SK-N-DZ (cell line): Measurements from ENCODE around the gene B3GALNT1. TPM values are rescaled to one million over a fixed set of nuclear protein-coding genes. Genes with fewer than 3 reads are reported as not detected.

Source experiments
- DNase-seq: peaks from one replicate; pipeline ENCODE4 v3.0.0-alpha.2; 2015; ENCODE audit warnings: low spot score
- polyA plus RNA-seq, 2 experiments: library from polyadenylated mRNA; depleted of rRNA; stranded (reverse); fragments of >200 nt; gene quantifications; 2 replicates each; pipeline ENCODE4 v1.2.3, GENCODE V29; 2014

B3GALNT1 gene, protein sequence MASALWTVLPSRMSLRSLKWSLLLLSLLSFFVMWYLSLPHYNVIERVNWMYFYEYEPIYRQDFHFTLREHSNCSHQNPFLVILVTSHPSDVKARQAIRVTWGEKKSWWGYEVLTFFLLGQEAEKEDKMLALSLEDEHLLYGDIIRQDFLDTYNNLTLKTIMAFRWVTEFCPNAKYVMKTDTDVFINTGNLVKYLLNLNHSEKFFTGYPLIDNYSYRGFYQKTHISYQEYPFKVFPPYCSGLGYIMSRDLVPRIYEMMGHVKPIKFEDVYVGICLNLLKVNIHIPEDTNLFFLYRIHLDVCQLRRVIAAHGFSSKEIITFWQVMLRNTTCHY
- 52.4 and 55.7 TPM in 2 replicates for polyA plus RNA-seq (2014; cell fraction: cytosol; rRNA removed)
- polyA plus RNA-seq (2014; cell fraction: nucleus; rRNA removed): 25.1 and 29.9 TPM in 2 replicates

DNA sequence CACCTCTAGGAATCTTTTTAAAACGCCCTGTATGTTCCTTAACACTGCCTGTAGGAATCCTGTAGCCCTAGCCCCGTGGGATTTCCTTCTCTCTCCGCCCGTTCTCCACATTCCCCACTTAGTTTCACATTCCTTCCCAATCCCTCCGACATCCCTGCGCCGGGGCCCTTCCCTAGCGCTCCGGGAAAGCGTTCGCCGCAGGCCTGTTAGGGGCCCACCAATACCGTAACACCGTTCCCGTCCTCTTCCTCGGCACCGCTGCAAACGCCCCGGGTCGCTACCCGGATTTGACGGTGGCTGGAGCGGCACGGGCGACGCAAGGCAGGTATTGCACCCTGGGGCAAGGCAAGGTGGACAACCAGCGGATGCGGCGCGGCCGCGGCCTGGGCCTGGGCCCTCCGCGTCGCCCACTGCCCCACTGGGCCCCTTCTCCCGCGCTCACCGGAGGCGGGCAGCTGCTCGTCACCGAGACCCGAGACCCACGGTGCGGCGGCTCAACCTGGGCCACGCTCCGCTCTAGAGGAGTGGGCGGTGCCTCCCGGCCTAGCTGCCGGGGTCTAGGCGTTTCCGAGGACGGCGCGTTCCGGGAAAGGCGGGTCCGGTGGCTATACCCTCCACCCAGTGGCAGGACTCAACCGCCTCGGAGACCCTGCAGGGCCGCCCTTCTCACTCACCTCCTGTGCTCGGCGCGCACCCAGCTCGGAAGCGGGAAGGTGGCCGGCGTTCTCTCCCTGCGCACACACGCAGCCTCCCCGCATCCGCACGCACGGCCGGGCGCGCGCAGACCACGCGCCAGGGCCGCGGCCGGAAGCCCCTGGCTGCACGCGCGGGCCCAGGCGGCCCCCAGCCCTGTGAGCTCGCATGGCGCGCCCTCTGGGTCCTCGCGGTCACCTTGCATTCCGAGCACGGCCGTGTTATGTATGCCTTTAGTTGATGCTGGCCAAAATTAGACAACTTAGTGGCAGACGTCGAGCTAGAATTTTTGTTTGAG is at the start of gene B3GALNT1:
TSS of gene B3GALNT1 (minus strand) at position 789 of the 991 bp plus-strand sequence. CDS start 18,595 bp downstream, outside the sequence.
- DNase-seq: peak; percentile 80

DNA sequence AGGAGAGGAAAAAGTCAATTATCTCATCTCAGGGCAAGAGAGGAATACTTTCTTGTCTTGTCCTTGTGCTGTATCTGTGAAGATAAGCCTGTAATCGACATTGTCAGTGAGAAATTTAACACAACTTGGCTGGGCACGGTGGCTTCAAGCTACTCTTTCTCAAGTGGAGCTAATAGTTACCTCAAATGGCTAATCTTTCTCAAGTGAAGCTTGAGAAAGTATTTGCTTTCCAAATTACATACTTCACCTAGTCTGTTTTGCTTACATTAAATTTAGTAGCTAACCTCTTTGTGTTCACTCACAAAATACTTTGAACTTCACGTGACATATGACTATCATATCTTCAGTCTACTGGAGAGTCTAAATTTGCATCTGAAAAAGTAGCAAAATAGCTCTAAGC is 48.3 kb upstream of the B3GALNT1 start:
- DNase-seq: no peak

DNA sequence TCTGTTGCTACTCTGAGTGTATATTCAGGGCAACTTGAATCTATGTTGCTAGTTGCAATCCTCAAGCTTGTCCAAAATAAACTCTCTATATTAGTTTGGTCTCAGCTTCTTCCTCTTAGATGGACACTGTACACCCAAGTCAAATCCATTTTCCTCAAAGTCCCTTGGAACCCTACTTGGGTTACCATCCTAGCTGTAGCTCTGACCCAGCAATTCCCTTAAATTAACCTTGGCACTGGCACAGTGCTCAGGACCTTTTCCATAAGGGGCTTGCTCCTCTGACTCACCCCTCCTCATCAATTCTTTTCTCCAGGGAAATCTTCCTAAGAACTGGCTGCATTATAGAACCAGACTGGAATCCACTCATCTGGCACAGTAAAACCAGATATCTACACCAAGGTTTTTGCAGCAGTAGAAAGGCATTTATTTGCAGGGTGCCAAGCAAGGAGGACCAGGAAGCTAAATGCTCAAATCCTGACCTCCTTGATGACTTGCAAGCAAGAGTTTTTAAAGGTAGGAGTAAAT is 44.9 kb upstream of the B3GALNT1 start:
- no peak for DNase-seq

DNA sequence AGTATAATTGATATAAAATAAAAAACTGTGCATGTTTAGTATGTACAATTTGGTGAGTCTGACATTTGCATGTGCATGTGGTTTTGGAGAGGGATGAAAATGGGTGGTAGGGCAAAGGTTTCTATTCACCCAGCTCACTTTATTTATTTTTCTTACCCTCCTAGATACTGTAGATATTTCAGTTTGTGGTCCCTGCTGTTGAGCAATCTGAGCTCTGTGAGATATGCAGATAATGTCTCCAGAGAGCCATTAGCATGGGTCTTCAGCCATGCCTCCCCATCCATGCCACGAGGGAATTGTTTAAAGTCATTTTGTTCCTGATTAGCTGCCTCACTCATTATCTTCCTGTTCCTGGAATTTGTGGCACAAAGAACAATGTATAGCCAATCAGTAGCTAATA is 44.4 kb upstream of the B3GALNT1 start:
- peak; percentile 27 for DNase-seq

DNA sequence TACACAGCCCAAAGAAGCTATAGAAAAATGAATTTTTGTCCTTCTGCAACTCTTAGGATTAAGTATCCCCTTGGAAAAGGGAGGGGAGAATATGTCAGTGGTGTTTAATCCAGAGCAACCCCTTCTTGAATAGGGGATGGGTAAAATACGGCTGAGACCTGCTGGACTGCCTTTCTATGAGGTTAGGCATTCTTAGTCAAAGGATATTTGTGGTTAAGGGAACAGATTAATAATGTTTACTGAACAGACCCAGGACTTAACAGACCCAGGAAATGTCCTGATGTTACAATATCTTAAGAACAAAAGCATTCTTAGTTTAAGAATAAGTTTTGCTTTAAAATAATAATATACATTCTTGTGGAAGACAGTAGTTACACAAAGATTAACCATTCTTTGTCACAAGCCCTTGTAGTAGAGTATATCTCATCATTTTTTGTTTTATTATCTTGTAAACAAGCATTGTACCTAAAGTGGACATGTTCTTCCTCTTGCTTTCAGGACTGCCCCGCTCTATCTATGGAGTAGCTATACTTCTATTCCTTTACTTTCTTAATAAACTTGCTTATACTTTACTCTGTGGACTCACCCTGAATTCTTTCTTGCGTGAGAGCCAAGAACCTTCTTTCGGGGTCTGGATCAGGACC is 43.8 kb upstream of the B3GALNT1 start:
- no peak for DNase-seq

DNA sequence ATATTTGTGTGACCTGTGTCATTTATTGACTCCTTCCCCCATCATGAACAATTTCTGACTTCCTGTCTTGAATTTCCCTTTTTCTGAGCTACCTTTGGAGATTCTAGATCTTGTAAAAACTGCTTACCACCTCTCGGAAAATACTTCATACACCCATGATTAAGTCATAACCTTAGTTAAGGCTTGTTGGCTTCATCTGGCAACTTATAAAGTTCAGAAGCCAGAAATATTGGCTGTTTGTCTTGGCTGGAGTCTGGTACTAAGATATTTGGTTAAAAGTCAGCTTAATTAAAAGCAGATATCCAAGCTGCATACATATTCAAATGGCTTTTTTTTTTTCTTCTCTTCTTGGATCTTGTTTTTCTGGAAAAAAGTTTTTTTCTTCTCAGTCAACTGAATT is 37.3 kb upstream of the B3GALNT1 start:
- DNase-seq: no peak

DNA sequence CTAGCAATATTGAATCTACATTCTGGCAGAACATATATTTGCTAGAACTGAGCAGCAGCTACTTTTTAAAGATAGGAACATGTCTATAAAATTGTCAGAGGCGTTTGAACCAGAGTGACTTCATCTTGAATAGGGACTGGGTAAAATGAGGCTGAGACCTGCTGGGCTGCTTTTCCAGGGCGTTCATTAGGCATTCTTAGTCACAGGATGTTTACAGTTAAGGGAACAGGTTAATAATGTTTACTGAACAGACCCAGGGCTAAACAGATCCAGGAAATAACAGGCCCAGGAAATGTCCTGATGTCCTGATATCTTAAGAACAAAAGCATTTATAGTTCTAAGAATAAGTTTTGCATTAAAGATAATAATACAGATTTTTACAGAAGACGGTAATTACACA is 34.5 kb upstream of the B3GALNT1 start:
- no peak for DNase-seq

DNA sequence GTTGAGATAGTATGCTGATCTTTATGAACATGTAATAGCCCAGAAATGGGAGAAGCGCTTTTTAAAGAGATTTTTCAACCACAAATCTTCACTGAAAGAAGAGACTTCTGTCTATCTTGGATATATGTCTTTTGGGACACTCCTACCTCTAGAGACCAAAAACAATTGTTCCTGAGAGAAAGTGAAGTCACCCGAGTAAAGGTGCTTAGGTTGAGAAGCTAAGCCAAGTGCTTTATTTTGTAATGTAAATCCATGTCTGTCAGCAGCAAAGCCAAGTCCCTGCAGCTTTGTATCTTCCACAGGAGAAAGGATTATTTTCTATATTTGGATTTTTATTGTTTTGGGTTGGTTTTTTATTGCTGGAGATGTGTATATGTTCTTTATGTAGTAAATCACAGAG is 32.1 kb upstream of the B3GALNT1 start:
- no peak for DNase-seq

DNA sequence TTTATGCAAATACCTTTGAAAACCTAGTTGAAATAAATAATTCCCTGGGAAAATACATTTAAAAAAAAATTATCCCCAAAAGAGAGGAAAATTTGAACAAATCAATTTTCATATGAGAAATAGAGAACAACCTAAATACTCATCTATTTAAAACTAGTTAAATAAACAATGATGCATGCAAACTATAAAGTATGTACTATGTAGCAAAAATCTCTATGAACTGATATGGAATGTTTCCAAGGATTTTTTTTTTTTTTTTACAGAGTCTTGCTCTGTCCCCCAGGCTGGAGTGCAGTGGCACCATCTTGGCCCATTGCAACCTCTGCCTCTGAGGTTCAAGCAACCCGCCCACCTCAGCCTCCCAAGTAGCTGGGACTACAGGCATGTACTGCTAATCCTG is 27.2 kb upstream of the B3GALNT1 start:
- no peak for DNase-seq

DNA sequence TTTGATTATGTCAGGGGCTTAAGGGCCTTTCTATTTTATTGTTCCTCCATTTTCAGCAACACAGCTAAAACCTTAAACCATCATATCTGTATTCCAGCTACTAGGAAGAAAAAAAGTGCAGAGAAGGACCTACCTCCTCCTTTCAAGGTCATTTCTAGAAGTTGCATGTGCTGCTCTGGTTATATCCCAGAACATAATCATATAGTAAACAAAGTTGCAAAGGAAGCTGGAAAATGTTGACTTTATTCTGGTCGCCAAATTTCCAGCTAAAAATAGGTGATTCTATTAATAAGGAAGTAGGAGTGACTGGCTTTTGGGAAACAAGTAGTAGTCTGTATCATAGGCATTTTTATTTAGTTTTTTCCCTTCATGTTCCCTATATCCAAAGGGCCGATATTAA is 21.3 kb upstream of the B3GALNT1 start:
- no peak for DNase-seq

DNA sequence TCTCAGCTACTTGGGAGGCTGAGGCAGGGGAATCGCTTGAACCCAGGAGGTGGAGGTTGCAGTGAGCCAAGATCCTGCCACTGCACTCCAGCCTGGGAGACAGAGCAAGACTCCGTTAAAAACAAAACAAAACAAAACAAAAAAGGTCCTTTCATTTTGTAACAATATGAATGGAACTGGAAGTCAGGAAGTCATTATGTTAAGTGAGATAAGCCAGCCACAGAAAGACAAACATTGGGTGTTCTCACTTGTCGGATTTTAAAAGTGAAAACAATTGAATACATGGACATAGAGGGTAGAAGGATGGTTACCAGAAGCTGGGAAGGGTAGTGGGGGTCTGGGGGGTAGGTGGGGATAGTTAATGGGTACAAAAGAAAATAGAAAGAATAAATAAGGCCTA is 12.5 kb upstream of the B3GALNT1 start:
- no peak for DNase-seq

DNA sequence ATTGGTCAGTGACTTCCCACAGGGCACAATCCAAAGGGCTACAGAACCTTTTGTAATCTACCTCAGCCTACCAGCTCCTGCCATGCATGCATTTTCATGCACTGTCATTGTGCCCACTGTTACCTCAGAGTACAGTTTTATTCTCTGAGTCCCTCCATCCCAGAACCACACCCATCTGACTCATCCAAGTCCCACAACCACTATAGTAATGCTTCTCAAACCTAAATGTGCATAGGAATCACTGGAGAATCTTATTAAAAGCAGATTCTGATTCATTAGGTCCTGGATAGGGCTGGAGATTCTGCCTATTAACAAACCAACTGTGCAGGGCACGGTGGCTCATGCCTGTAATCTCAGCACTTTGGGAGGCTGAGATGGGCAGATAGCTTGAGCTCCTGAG is 3.7 kb upstream of the B3GALNT1 start:
- DNase-seq: no peak

DNA sequence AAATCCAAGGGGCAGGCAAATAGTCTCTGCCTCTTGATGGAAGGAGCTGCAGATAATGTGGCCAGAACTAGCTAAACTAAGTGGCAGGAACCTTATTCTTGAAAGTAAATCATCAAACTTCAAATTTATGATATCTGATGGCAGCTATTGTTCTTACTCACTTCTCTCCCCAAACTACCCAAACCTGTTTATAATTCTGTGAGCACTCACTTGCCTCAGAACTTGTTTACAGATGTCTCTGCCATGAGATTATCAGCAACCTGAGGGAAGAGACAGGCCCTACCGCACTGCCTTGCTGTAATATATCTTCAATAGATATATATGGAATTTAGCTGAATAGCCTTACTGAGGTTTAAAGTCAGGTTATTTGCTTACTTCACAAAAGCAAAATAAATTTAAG is 2.2 kb upstream of the B3GALNT1 start:
- DNase-seq: no peak

DNA sequence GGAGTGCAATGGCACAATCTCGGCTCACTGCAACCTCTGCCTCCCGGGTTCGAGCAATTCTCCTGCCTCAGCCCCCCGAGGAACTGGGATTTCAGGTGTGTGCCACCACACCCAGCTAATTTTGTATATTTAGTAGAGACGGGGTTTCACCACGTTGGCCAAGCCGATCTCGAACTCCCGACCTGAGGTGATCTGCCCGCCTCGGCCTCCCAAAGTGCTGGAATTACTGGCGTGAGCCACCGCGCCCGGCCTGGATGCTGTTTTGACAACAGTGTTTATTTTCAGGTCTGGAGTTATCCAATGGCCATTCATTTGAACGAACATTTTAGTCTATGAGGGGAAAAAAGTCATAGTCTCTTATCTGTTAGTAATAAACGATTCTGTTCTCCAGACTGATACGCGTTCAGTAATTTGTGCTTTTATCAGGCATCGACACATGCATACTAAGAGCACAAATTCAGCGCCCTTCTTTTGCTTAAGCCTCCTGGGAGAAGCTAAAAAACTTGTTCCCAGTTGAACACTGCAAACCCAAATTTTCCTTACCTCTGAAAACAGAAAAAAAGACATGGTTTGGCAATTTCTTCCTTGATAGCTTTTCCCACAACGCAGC is 1.3 kb downstream of the B3GALNT1 start:
- no peak for DNase-seq

DNA sequence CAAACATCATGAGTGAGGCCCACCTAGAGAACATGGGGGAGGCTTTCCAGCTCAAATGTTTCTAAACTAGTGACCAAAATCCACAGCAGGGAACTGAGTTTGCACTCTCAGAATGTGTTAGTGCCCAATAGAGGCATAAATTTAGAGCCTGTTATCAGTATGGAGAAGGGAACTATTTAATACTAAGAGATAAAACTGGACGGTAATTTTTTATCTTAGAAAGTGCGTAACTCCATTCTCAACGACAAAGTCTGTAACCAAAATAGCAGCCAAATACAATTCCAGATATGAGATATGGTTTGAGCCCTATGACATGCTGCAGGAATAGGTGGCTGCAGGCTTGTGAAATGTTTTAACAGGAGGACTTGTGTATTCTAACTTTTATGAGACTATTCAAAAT is 3.5 kb downstream of the B3GALNT1 start:
- no peak for DNase-seq

DNA sequence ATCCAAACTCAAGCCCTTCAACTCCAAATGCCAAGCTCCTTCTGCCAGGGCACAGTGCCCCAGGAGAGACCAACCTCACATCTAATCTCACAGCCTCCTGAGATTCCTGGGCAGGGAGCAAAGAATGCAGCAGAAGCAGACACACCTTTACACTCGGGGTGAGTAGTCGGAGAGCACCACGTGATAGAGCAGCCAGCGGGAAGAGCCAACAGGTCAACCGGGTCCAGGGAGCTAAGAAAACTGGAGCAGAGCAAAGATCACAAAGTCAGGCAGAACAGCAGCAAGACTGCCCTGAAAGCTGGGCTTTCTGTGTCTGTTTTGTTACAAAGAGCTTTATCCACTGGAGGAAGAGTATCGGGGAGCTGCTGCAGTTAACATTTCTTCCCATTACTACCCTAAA is 4.2 kb downstream of the B3GALNT1 start:
- DNase-seq: no peak

DNA sequence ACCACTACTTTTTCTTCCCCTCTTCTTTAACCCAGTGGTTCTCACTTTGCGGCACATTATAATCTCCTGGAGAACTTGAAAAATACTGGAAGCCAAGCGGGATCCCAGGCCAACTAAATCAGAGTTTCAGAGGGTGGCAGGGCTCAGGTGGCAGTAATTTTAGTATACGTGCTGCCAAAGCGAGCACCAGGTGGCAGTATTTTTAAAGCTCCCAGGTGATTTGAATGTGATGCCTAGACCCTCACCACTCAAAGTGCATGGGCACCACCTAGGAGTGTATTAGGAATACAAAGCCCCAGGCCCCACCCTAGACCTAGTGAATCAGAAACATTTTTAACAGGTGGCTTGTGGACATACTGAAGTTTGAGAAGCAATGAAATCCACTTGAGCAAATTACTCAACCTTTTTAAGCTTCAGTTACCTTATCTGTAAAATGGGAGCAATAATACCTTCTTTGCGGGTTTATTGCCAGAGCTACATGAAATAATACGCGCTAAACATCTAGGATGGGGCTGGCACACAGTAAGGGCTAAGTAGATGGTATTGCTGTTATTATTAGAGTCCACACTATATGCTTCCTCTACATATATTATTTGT is 8.3 kb downstream of the B3GALNT1 start:
- peak; percentile 23 for DNase-seq

DNA sequence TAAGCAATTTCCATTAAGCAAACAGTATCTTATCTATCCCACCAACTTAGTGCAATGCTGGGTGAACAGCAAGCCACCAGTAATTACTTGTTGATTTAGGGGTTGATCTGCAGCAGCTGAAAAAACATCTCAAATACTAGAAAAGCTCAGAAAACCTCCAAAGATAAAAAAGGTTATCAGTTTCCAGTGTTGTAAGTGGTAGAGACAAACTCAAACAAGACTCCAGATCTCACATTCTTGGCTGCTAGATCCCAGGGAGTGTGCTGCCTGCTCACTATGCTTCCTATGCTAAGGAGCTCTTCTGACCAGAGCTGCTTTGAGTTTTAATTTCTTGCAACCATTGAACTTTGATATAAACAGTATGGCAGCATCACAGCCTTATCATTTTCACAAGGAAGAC is 11.3 kb downstream of the B3GALNT1 start:
- DNase-seq: no peak

DNA sequence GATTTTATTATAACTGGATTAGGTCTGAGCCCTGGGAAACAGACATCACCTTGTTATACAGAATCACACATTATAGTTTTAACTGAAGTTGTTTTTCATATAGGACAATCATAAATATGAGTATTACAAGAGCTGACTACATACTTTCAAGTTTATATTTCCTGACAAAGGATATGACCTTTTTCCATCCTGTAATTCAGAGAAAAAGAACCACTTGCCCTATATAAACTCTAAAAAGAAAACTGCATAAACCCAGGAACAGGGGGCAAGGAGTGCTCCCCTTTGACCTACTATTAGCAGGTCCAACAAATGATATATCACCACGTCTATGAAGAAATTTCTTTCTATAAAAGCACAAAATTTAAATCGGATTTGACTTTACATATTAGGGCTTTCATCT is 20.9 kb downstream of the B3GALNT1 start:
- no peak for DNase-seq

DNA sequence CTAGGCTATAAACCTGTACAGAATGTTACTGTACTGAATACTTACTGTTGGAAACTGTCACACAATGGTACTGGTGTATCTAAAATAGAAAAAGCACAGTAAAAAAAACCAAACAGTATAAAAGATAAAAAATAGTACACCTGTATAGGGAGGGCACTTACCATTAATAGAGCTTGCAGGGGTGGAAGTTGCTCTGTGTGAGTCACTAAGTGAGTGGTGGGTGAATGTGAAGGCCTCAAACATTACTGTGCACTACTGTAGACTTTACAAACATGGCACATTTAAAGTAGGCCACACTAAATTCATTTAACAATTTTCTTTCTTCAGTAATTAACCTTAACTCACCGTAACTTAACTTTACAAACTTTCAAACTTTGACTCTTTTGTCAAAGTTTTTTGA is 22.0 kb downstream of the B3GALNT1 start:
- no peak for DNase-seq

DNA sequence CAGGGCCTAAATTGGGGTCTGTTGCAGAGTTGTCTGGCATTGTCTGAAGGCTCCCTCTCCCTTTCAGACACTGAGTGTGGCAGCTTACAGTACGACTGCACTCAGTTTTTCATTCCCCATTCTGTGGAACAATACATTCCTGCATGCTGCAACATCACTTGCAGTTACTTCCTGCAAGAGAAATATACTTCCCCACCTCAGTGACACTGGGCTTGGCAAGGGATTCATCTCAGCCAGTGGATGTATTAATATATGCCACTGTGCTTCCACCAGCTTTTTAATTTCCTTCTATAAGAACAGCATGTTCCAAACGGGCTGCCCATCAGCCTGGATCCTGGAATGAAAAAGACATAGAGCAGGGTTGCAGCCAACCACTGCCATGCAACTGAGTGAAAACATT is 23.1 kb downstream of the B3GALNT1 start:
- DNase-seq: no peak
